Amygdala (tissue), 56 donors: ENCODE data around the gene OSBPL2.
A peak's percentile ranks its signal among the peaks of the same experiment; 100 is the strongest.

Source experiments
- DNase-seq, 56 donors: peaks; one replicate each; lab custom pipeline; 2025; lab: John Stamatoyannopoulos, UW

The OSBPL2 gene

GRCh38 chr20:62219992-62220665, 18.2 kb upstream of the OSBPL2 start, which contains the start of gene HRH3:
TSS of gene HRH3 (minus strand) at chr20:62220278. CDS start at chr20:62219970, 308 bp downstream.
- peak in 14 of 56 donors; percentile 3 to 51 (median 21) for DNase-seq

- no peak for DNase-seq
Measured at GRCh38 chr20:62220666-62221568, 17.4 kb upstream of the OSBPL2 start.

GRCh38 chr20:62222266-62222850, 16.0 kb upstream of the OSBPL2 start:
- no peak for DNase-seq

- no peak for DNase-seq
Measured at GRCh38 chr20:62222972-62223371, 15.3 kb upstream of the OSBPL2 start.

- DNase-seq: no peak
Measured at GRCh38 chr20:62223571-62223970, 14.8 kb upstream of the OSBPL2 start.

GRCh38 chr20:62224113-62224855, 14.0 kb upstream of the OSBPL2 start:
- no peak for DNase-seq

GRCh38 chr20:62225026-62225425, 13.3 kb upstream of the OSBPL2 start:
- no peak for DNase-seq

GRCh38 chr20:62225820-62226635, 12.3 kb upstream of the OSBPL2 start:
- no peak for DNase-seq

- DNase-seq: peak in 4 of 56 donors; percentile 12 to 35 (median 32)
Measured at GRCh38 chr20:62226707-62227590, 11.4 kb upstream of the OSBPL2 start.

GRCh38 chr20:62227591-62227976, 10.7 kb upstream of the OSBPL2 start:
- DNase-seq: no peak

- no peak for DNase-seq
Measured at GRCh38 chr20:62227977-62228958, 10.1 kb upstream of the OSBPL2 start.

GRCh38 chr20:62228982-62229545, 9.3 kb upstream of the OSBPL2 start:
- DNase-seq: no peak

GRCh38 chr20:62229667-62230066, 8.7 kb upstream of the OSBPL2 start:
- DNase-seq: no peak

- DNase-seq: no peak
Measured at GRCh38 chr20:62230276-62230675, 8.0 kb upstream of the OSBPL2 start.

- DNase-seq: no peak
Measured at GRCh38 chr20:62230696-62231095, 7.6 kb upstream of the OSBPL2 start.

- DNase-seq: no peak
Measured at GRCh38 chr20:62231292-62231691, 7.0 kb upstream of the OSBPL2 start.

- DNase-seq: no peak
Measured at GRCh38 chr20:62232194-62232593, 6.1 kb upstream of the OSBPL2 start.
